Brain microvascular endothelial cell (primary cell): ENCODE results near the gene ANKK1.

ENCODE experiments used
- DNase-seq: peaks from one replicate; pipeline ENCODE4 v3.0.0-alpha.2; 2020
- H3K27ac ChIP-seq: fragments of 250-450 bp; sonication (Bioruptor Pico); 2 replicates; pipeline ENCODE4 v1.5.1; 2020; ENCODE audit warnings: mild to moderate bottlenecking, moderate library complexity
- H3K27me3 ChIP-seq: fragments of 250-450 bp; sonication (Bioruptor Pico); replicated peaks from 2 replicates; pipeline ENCODE4 v1.5.1; 2020; ENCODE audit warnings: mild to moderate bottlenecking
- H3K36me3 ChIP-seq: fragments of 250-450 bp; sonication (Bioruptor Pico); replicated peaks from 2 replicates; pipeline ENCODE4 v1.5.1; 2020; ENCODE audit warnings: mild to moderate bottlenecking
- H3K4me3 ChIP-seq: 2 replicates; pipeline ENCODE4 v1.5.1; 2011; ENCODE audit warnings: low read depth, mild to moderate bottlenecking, control low read depth, low read length, moderate library complexity
- CTCF ChIP-seq: IDR thresholded peaks from 2 replicates; pipeline ENCODE4 v1.5.1; 2011; ENCODE audit warnings: low read depth, mild to moderate bottlenecking, moderate library complexity, low read length, control low read depth, inconsistent platforms; ENCODE audit errors: missing control alignments
- in situ Hi-C: cut with HindIII; loops from 2 replicates; pipeline ENCODE4 v1.10.0; 2017; ENCODE audit warnings: low sequenced_read_pairs, low pct_ligation_motif_present

ANKK1 gene

GRCh38 chr11:113349528-113349927 lies 38.1 kb upstream of the ANKK1 start:
- Histone ChIP-seq H3K27me3 (no peaks in the 10 kb centered on the region), H3K27ac (no peak overlapping the region), H3K4me3 (no peak overlapping the region), H3K36me3 (no peaks in the 10 kb centered on the region)
- in situ Hi-C loops = no loop called here
- TF ChIP-seq CTCF = no peak
- DNase-seq = no peak

GRCh38 chr11:113350336-113351067 lies 37.1 kb upstream of the ANKK1 start:
- in situ Hi-C loops = no loop called here
- DNase-seq = no peak
- no peaks in the 10 kb centered on the region for H3K36me3 ChIP-seq
- H3K27me3 ChIP-seq = no peaks in the 10 kb centered on the region
- no peak overlapping the region for H3K27ac ChIP-seq
- H3K4me3 ChIP-seq = no peak overlapping the region
- no peak for TF ChIP-seq CTCF

- no peak overlapping the region for H3K4me3 ChIP-seq
- no peak for DNase-seq
- in situ Hi-C loops = no loop called here
- no peak overlapping the region for H3K27ac ChIP-seq
- no peaks in the 10 kb centered on the region for H3K27me3 ChIP-seq
- TF ChIP-seq CTCF = no peak
- H3K36me3 ChIP-seq = no peaks in the 10 kb centered on the region
Observed at GRCh38 chr11:113351068-113351450, 36.5 kb upstream of the ANKK1 start.

GRCh38 chr11:113351480-113351879 lies 36.1 kb upstream of the ANKK1 start:
- Histone ChIP-seq H3K27me3 (no peaks in the 10 kb centered on the region), H3K27ac (no peak overlapping the region), H3K4me3 (no peak overlapping the region), H3K36me3 (no peaks in the 10 kb centered on the region)
- TF ChIP-seq CTCF = no peak
- in situ Hi-C loops = no loop called here
- DNase-seq = no peak

GRCh38 chr11:113356203-113356602 lies 31.4 kb upstream of the ANKK1 start:
- DNase-seq = no peak
- no peak overlapping the region for H3K4me3 ChIP-seq
- no peak for TF ChIP-seq CTCF
- no peak overlapping the region for H3K27ac ChIP-seq
- no peaks in the 10 kb centered on the region for H3K27me3 ChIP-seq
- H3K36me3 ChIP-seq = no peaks in the 10 kb centered on the region
- in situ Hi-C loops = no loop called here

GRCh38 chr11:113363406-113363805 lies 24.2 kb upstream of the ANKK1 start:
- Histone ChIP-seq H3K4me3 (no peak overlapping the region), H3K27ac (no peak overlapping the region), H3K36me3 (no peaks in the 10 kb centered on the region), H3K27me3 (no peaks in the 10 kb centered on the region)
- TF ChIP-seq CTCF = no peak
- in situ Hi-C loops = no loop called here
- no peak for DNase-seq
